WERI-Rb-1 (cell line): ENCODE data around the gene HYDIN.
"Not testable (repeated sequence)": the region's sequence is repeated elsewhere in the genome, so short reads cannot be mapped to it uniquely, and the experiment has no call there.

Experiments
- DNase-seq: peaks from one replicate; pipeline ENCODE4 v3.0.0-alpha.2; 2020
- H3K27ac ChIP-seq: fragments of 250-450 bp; sonication (Bioruptor Pico); 2 replicates; pipeline ENCODE4 v1.5.1; 2020; ENCODE audit warnings: mild to moderate bottlenecking, moderate library complexity
- H3K27me3 ChIP-seq: fragments of 250-450 bp; sonication (Bioruptor Pico); 2 replicates; pipeline ENCODE4 v1.5.1; 2021; ENCODE audit warnings: mild to moderate bottlenecking, low read depth, moderate library complexity; ENCODE audit not compliant: insufficient read depth, severe bottlenecking
- H3K36me3 ChIP-seq: fragments of 250-450 bp; sonication (Bioruptor Pico); 2 replicates; pipeline ENCODE4 v1.5.1; 2020; ENCODE audit warnings: mild to moderate bottlenecking, moderate library complexity
- H3K4me3 ChIP-seq: 2 replicates; pipeline ENCODE4 v1.5.1; 2011; ENCODE audit warnings: low read depth, mild to moderate bottlenecking, control low read depth, low read length
- H3K9me3 ChIP-seq: fragments of 250-450 bp; sonication (Bioruptor Pico); 2 replicates; pipeline ENCODE4 v1.5.1; 2021; ENCODE audit warnings: mild to moderate bottlenecking, moderate library complexity; ENCODE audit not compliant: severe bottlenecking
- TF ChIP-seq, protein P1 (sequence below): IDR thresholded peaks from 2 replicates; pipeline ENCODE4 v1.5.1; 2011; ENCODE audit warnings: low read depth, mild to moderate bottlenecking, control low read depth, inconsistent platforms, low read length

HYDIN gene

DNA sequence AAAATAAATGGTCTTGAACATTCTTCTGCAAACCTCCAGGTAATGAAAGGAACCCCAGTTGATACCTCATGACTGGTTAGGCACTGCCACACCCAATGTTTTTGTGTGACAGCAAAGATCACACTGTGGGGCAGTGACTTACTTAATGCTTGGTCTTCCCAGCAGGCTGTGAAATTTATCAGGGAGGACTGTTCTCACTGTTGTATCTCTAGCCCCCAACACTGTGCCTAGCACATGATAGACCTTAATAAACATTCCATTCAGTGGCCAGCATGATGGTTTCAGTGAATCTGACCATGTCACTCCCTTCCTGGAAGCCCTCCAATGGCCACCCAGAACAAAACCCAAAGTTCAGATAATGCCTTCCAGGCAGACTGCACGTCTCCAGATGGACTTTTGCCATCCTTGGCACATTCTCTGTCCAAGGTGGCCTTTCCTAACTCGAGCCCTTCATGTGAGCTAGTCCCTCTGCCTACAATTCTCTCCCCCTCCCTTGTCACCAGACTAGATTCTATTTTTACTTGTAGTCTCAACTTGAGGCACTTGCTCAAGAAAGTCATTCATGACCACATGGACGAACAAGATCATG lies 206.6 kb downstream of the HYDIN start:
- not testable (repeated sequence) for H3K4me3 ChIP-seq, H3K36me3 ChIP-seq

DNA sequence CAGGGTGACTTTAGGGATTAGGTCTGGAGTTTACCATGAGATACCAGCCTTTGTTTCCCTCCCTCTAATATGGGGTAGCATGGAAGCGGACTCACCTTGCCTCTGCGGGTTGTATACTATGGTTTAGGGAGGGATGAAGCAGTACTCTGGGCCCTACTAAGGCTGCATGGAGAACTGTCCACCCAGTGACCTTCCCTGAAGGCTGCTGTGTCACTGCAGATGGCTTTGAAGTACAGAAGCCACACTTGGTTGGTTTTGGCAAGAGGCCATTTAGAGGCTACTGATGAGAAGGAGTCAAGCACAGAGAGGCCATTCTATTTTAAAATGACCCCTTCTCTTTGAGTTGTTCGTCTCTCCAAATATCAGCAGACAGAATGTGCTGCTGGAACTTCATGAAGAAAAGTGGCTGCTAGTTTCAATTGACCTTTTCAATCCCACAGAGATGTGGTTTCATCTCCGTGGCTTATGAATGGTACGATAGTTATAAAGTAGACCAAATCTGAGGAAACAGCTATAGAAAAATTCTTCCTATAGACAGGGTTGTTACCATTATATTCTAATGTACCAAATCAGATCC lies 208.5 kb downstream of the HYDIN start:
- H3K27me3 ChIP-seq, H3K4me3 ChIP-seq, H3K27ac ChIP-seq, H3K36me3 ChIP-seq, H3K9me3 ChIP-seq, DNase-seq: not testable (repeated sequence)

More for the DNA sequence above, 206.6 kb downstream of the HYDIN start:
- not testable (repeated sequence) for H3K27me3 ChIP-seq, DNase-seq, H3K9me3 ChIP-seq, H3K27ac ChIP-seq

DNA sequence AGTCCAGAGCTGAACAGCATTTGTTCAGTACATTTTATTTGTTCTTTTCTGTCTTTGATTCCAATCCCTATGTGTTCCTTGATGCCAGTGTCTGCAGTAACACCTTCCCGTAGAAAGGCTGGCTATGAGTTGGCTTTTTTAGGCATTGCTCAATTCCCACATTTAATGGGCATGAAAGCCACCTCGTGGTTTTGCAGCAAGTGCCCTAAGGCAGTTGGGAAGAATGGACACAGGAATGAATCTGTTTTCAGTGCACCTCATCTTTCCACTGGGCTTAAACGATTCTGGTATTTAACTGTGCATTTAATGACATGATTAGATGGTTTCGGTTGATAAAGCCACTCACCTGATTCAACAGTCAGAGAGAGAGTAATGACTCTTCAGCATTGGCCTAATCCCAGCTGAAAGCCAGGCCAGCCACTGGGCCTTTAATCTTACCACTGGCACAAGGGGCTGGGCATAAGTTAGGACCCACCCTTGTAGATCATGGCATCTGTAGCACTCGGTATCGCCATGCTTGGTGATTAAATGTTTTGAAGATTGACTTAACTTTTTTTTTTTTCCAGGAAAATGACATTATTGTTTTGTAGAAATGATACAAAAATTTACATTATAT lies 211.3 kb downstream of the HYDIN start:
- H3K27me3 ChIP-seq, H3K27ac ChIP-seq, H3K4me3 ChIP-seq, H3K36me3 ChIP-seq, H3K9me3 ChIP-seq: not testable (repeated sequence)
- peak; percentile 45 for DNase-seq

DNA sequence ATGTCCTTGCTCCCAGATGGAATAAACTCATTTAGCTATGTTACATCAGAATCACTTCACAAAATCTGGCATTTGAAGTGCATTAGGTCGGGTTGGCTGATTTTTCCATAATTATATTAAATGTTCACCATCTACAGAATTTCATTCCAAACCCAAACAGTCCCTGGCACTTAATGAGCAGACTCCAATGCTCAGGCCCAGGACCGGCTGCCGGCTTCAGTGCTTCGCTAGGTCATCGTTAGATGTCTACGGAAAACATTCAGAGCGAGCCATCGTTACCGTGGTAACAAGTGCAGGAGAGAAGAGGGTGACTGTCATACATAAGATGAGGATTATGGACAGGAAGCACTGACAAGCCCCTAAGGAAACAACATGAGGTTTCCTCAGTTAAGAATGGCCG lies 215.1 kb downstream of the HYDIN start:
- not testable (repeated sequence) for H3K4me3 ChIP-seq, H3K36me3 ChIP-seq, H3K27ac ChIP-seq, DNase-seq, H3K27me3 ChIP-seq, H3K9me3 ChIP-seq

DNA sequence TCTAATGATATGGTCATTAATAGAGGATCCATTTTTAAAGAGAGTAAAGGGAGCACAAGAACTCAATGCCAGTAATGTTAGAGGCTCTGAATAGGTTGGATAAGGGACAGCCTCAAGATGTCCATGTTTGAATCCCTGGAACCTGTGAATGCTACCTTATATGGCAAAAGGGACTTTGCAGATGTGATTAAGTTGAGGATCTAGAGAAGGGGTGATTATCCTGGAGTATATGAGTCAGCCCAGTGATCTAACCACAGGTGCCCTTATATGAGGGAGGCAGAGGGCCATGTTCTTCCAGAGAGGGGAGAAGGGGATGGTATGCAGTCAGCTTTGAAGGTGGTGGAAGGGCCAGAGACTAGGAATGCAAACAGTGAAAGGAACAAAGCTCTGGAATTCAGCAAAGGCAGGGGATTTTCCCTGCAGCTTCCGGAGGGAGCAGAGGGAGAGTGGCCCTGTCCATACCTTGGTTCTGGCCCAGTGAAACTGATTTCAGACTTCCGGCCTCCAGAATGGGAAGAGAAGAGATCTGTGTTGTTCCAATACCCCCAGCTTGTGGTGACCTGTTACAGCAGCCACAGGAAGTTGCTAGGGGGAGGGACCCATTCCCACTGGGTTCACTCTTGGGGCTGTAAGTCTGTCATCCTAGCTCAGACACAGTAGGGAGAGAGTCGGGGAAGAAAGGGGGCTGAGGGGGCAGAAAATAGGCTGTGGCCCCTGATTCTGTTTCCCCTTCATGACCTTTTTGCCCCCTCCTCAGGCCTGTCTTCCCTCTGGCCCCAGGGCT lies 220.9 kb downstream of the HYDIN start:
- H3K4me3 ChIP-seq, H3K9me3 ChIP-seq, DNase-seq, H3K27ac ChIP-seq, H3K27me3 ChIP-seq, H3K36me3 ChIP-seq: not testable (repeated sequence)

DNA sequence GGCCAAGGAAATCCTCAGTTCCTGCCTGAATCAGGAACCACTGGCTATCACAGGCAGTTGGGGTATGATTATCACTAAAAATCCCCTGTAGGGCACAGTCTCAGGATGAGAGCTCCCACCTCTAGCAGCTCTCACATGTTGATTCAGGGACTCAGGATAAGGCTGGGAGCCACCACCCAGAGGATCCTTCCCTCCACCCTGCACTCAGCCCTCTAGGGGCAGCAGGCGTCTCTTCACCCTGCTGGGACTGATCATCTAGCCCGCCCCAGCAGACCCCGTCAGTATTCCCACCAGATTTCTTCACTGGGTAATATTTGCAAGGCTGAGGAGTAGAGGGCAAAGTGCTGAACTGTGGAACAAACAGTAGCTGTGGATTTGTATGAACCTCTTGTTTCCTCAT lies 224.0 kb downstream of the HYDIN start:
- H3K9me3 ChIP-seq, H3K36me3 ChIP-seq, DNase-seq, H3K4me3 ChIP-seq, H3K27ac ChIP-seq, H3K27me3 ChIP-seq: not testable (repeated sequence)

DNA sequence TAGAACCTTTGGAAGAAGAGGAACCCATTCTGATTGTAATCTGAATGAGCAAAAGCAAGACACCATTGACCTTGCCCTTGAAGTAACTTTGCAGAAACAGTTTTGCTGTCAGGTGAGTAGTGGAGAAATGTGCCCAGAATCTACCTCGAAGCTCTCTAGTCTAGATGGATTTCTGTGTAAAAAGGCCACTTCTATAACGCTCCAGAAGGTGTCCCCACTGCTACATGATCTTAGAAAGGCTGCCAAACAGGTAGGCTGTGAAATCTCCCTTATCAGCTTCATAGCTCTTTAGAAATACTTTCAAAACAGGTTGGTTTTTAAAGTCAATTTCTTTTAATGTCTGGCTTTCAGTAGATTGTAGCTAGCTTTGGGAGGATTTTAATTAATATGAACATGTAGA lies 230.8 kb downstream of the HYDIN start:
- peak; percentile 31 for DNase-seq
- not testable (repeated sequence) for H3K36me3 ChIP-seq, H3K27me3 ChIP-seq, H3K9me3 ChIP-seq, H3K4me3 ChIP-seq, H3K27ac ChIP-seq
- TF ChIP-seq, protein P1, sequence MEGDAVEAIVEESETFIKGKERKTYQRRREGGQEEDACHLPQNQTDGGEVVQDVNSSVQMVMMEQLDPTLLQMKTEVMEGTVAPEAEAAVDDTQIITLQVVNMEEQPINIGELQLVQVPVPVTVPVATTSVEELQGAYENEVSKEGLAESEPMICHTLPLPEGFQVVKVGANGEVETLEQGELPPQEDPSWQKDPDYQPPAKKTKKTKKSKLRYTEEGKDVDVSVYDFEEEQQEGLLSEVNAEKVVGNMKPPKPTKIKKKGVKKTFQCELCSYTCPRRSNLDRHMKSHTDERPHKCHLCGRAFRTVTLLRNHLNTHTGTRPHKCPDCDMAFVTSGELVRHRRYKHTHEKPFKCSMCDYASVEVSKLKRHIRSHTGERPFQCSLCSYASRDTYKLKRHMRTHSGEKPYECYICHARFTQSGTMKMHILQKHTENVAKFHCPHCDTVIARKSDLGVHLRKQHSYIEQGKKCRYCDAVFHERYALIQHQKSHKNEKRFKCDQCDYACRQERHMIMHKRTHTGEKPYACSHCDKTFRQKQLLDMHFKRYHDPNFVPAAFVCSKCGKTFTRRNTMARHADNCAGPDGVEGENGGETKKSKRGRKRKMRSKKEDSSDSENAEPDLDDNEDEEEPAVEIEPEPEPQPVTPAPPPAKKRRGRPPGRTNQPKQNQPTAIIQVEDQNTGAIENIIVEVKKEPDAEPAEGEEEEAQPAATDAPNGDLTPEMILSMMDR: peak; percentile 31; the same call in 1 of the 2 replicates

DNA sequence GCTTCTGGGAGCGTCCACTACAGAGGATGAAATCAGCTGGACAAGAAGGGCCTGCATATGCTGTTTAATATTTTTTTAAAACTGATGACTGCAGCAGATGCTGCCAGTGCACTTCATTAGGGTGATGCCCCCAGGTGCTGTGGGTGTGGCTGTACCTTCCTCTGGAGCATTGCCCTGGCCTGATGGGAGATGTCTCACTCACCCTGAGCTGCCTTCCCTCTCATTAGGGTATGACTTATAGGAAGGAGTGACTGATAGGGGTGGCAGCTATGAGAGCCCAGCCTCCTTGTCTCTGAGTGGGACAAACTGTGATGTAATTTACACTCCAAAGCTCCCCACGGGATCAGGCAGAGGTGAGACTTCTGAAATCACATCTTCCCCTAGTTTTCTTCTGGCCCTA lies 234.7 kb downstream of the HYDIN start:
- not testable (repeated sequence) for H3K27me3 ChIP-seq, H3K4me3 ChIP-seq, DNase-seq, H3K36me3 ChIP-seq, H3K9me3 ChIP-seq, H3K27ac ChIP-seq

DNA sequence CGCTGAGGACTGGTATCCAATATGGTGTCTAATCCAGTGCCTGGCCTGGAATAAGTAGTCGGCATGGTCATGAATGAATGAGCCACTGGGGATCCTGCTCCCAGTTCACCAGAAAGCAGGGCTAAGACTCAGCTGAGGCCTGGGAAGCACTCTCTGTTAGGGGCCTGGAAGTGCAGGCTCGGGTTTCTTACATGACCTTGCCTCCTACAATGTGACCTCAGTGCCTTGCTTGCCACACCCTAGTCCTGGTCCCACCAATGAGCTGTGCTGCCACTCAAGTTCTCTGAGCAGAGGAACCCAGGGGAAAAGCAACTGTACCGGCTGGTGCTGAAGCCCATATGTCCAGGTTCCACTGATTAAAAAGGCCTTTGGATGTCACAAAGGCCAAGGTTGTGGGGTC lies 238.0 kb downstream of the HYDIN start:
- not testable (repeated sequence) for H3K9me3 ChIP-seq, H3K27me3 ChIP-seq, DNase-seq, H3K27ac ChIP-seq, H3K4me3 ChIP-seq, H3K36me3 ChIP-seq

DNA sequence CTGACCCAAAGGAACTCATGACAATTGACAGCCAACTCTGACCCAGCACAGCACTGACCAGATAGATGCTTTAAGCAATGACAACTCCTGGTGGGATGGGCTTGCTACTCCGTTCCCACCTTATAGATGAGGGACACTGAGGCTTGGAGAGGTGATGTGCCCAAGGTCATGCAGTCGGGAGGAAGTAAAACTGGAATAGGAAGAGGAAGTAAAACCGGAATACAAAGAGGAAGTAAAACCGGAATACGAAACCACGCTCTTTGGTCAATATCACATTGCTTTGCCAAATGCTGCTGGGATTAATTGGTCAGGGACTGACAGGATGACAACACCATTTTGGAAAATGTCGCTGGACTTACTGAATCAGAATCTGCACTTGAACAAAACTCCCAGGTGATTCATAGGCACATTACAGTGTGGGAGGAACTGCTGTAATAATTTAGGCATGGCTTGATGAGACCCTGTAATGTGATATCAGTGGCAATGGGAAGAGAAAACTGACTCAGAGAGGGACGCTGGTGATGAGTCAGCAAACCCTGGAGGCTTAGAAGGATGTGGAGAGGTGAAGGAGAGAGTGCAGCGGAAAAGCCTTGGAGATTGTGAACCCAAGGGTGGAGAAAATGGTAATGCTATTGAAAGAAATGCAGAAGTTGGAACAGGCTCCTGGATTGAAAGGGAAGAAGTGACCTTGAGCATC lies 243.4 kb downstream of the HYDIN start:
- H3K27me3 ChIP-seq, DNase-seq, H3K27ac ChIP-seq, H3K36me3 ChIP-seq, H3K4me3 ChIP-seq, H3K9me3 ChIP-seq: not testable (repeated sequence)

DNA sequence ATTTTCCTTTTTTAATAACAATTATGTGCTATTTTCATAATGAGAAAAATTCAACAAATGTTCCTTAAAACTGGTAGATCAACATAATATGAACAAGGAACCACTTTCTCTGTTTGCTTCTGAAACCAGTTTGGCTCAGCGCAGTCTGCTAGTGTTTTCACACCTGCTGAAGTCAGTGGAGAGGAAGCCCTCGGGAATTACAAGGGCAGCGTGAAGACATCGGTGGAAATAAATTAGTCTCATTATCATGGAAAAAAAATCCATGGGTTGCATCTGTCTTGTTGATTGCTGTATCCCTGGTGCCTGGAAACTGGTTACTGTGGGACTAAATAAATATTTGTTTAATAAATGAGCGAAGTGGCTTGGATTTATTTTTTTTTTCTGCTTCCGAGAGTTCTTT lies 245.8 kb downstream of the HYDIN start:
- not testable (repeated sequence) for DNase-seq, H3K9me3 ChIP-seq

DNA sequence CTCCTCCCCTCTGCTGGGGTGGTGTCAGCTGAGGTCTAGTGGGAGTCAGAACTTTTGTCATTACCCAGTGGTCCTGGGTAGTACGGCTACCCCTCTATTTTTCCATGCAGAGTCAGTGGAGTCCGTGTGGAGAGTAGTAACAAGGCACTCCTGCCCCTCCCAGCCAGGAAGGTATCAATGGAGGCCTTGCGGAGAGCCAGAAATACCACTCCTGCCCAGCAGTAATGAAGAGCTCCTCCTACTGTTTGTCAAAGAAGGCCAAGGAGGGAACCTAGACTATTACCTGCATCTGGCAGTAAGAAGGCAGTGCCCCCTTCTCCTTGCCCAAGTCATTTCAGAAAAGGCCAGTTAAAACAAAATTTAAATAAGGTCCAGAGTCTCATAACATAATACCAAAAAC lies 262.2 kb downstream of the HYDIN start:
- H3K4me3 ChIP-seq, H3K36me3 ChIP-seq, H3K9me3 ChIP-seq, DNase-seq, H3K27ac ChIP-seq, H3K27me3 ChIP-seq: not testable (repeated sequence)

More for the DNA sequence above, 245.8 kb downstream of the HYDIN start:
- H3K36me3 ChIP-seq, H3K27me3 ChIP-seq, H3K27ac ChIP-seq, H3K4me3 ChIP-seq: not testable (repeated sequence)

DNA sequence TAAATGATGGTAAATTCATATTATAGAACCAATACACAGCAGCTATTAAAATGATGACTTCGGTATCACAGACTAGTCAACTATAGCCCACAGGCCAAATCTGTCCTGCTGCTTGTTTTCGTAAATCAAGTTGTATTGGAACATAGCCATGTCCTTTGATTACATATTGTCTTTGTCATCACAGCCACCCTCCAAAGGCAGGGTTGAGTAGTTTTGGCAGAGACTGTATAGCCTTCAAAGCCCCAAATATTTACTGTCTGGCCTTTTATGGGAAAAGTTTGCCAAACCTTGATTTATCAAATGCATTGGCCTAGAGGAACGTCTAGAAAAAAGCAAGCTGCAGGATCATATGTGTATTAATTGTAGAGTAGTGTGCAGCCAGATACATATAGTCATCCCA lies 270.4 kb downstream of the HYDIN start:
- H3K36me3 ChIP-seq, H3K27me3 ChIP-seq, H3K4me3 ChIP-seq, DNase-seq, H3K9me3 ChIP-seq, H3K27ac ChIP-seq: not testable (repeated sequence)
